ENCODE results near the gene EIF2AK2. TPM values are rescaled to one million over a fixed set of nuclear protein-coding genes. Genes with fewer than 3 reads are reported as not detected.
A peak's percentile ranks its signal among the peaks of the same experiment; 100 is the strongest.

Gene EIF2AK2
- total RNA-seq, 6 experiments from 2014 or later = 10.2 to 19.0 (median 13.3) TPM

GRCh38 chr2:37096568-37096967, 60.2 kb downstream of the EIF2AK2 start:
- intact Hi-C loops (cut with DNase I) = no loop called here
- H3K4me1 ChIP-seq = no peaks in the 10 kb centered on the region
- DNase-seq (no peak), ATAC-seq (no peak)
- no peak for TF ChIP-seq POLR2A (IDR thresholded peaks at IDR 0.05)
- TF ChIP-seq CTCF (IDR thresholded peaks at IDR 0.05) = no peak
- WGBS (ENCODE audit: insufficient coverage, low coverage, low lambda C conversion rate, missing lambda C conversion rate) = 64% methylated on average over 1 of the region's 1 CpG
- H3K9me3 ChIP-seq = no peaks in the 10 kb centered on the region
- H3K27me3 ChIP-seq = no peaks in the 10 kb centered on the region
- no peak overlapping the region for H3K4me3 ChIP-seq
- H3K27ac ChIP-seq = no peak overlapping the region
- peaks cover 0 to 23% (median 5%) of the 10 kb centered on the region in 4 donors for H3K36me3 ChIP-seq

GRCh38 chr2:37091873-37092272, 64.9 kb downstream of the EIF2AK2 start:
- intact Hi-C loops (cut with DNase I) = no loop called here
- Histone ChIP-seq H3K9me3 (no peaks in the 10 kb centered on the region), H3K27ac (no peak overlapping the region), H3K4me1 (no peaks in the 10 kb centered on the region), H3K36me3 (peaks cover 0 to 47% (median 16%) of the 10 kb centered on the region in 4 donors), H3K4me3 (no peak overlapping the region), H3K27me3 (no peaks in the 10 kb centered on the region)
- DNase-seq (no peak), ATAC-seq (no peak)
- WGBS (ENCODE audit: insufficient coverage, low coverage, low lambda C conversion rate, missing lambda C conversion rate) = 62% methylated on average over 5 of the region's 5 CpGs
- no peak for TF ChIP-seq POLR2A (IDR thresholded peaks at IDR 0.05)

- peaks cover 0 to 42% (median 16%) of the 10 kb centered on the region in 4 donors for H3K36me3 ChIP-seq
- 63% methylated on average over 4 of the region's 4 CpGs for WGBS (ENCODE audit: insufficient coverage, low coverage, low lambda C conversion rate, missing lambda C conversion rate)
- no peaks in the 10 kb centered on the region for H3K27me3 ChIP-seq
- intact Hi-C loops (cut with DNase I) = no loop called here
- DNase-seq (no peak), ATAC-seq (no peak)
- TF ChIP-seq CTCF (IDR thresholded peaks at IDR 0.05) (no peak), POLR2A (IDR thresholded peaks at IDR 0.05) (no peak)
- peaks cover 0 to 3% (median 1%) of the 10 kb centered on the region in 4 donors for H3K4me1 ChIP-seq
- no peak overlapping the region for H3K27ac ChIP-seq
- no peak overlapping the region for H3K4me3 ChIP-seq
- no peaks in the 10 kb centered on the region for H3K9me3 ChIP-seq
Observed at GRCh38 chr2:37090019-37090477, 66.7 kb downstream of the EIF2AK2 start.

- intact Hi-C loops (cut with DNase I) = no loop called here
- Histone ChIP-seq H3K36me3 (peaks cover 0 to 20% (median 10%) of the 10 kb centered on the region in 4 donors), H3K4me1 (peaks cover 0 to 11% (median 5%) of the 10 kb centered on the region in 4 donors), H3K9me3 (no peaks in the 10 kb centered on the region), H3K4me3 (no peak overlapping the region), H3K27me3 (no peaks in the 10 kb centered on the region), H3K27ac (no peak overlapping the region)
- WGBS (ENCODE audit: insufficient coverage, low coverage, low lambda C conversion rate, missing lambda C conversion rate) = 86% methylated on average over 1 of the region's 1 CpG
- TF ChIP-seq CTCF (IDR thresholded peaks at IDR 0.05) = no peak
- TF ChIP-seq POLR2A (IDR thresholded peaks at IDR 0.05) = no peak
- DNase-seq = no peak
- no peak for ATAC-seq
Observed at GRCh38 chr2:37085731-37086147, 71.0 kb downstream of the EIF2AK2 start.

GRCh38 chr2:37084797-37085196, 72.0 kb downstream of the EIF2AK2 start:
- no peak for TF ChIP-seq POLR2A (IDR thresholded peaks at IDR 0.05)
- no peak for TF ChIP-seq CTCF (IDR thresholded peaks at IDR 0.05)
- peaks cover 0 to 11% (median 3%) of the 10 kb centered on the region in 4 donors for H3K36me3 ChIP-seq
- no peak for DNase-seq
- peak overlapping the region in 2 of 3 donors; percentile 17 to 47 for H3K27ac ChIP-seq
- no peaks in the 10 kb centered on the region for H3K9me3 ChIP-seq
- peak overlapping the region; percentile 66 to 82 (median 80) for H3K4me3 ChIP-seq
- under 1% methylated on average over 10 of the region's 10 CpGs for WGBS (ENCODE audit: insufficient coverage, low coverage, low lambda C conversion rate, missing lambda C conversion rate)
- ATAC-seq = no peak
- intact Hi-C loops (cut with DNase I) = no loop called here
- H3K4me1 ChIP-seq = peaks cover 0 to 11% (median 5%) of the 10 kb centered on the region in 4 donors
- no peaks in the 10 kb centered on the region for H3K27me3 ChIP-seq
